BLaER1 treated with 17β-estradiol and CSF1 and Interleukin-3, amounts not matched to agents 10 nM and 100 nM (cell line): ENCODE results near the gene NOS3.

Experiments used
- H3K27ac ChIP-seq, 11 experiments: shearing (Covaris generic); formaldehyde crosslinking; 2 replicates each; pipeline ENCODE4 v1.8.1; 2022
- H3K27me3 ChIP-seq, 11 experiments: shearing (Covaris generic); formaldehyde crosslinking; 2 replicates each; pipeline ENCODE4 v1.8.1; 2022
- H3K36me3 ChIP-seq, 11 experiments: shearing (Covaris generic); formaldehyde crosslinking; 2 replicates each; pipeline ENCODE4 v1.8.1; 2022
- H3K4me1 ChIP-seq, 10 experiments: shearing (Covaris generic); formaldehyde crosslinking; 2 replicates each; pipeline ENCODE4 v1.8.1; 2022
- H3K4me2 ChIP-seq, 11 experiments: shearing (Covaris generic); formaldehyde crosslinking; 2 replicates each; pipeline ENCODE4 v1.8.1; 2022
- H3K4me3 ChIP-seq, 10 experiments: shearing (Covaris generic); formaldehyde crosslinking; 2 replicates each; pipeline ENCODE4 v1.8.1; 2022
- H3K9ac ChIP-seq, 11 experiments: shearing (Covaris generic); formaldehyde crosslinking; 2 replicates each; pipeline ENCODE4 v1.8.1; 2022
- H3K9me3 ChIP-seq, 11 experiments: shearing (Covaris generic); formaldehyde crosslinking; replicated peaks in 1 of 11; 2 replicates each; pipeline ENCODE4 v1.8.1; 2022
- H4K20me1 ChIP-seq, 11 experiments: shearing (Covaris generic); formaldehyde crosslinking; 2 replicates each; pipeline ENCODE4 v1.8.1; 2022
- Cebpa-rat ChIP-seq, 11 experiments: shearing (Covaris generic); IDR thresholded peaks; 2 replicates each; pipeline ENCODE4 v1.8.1; 2022

The NOS3 gene

DNA sequence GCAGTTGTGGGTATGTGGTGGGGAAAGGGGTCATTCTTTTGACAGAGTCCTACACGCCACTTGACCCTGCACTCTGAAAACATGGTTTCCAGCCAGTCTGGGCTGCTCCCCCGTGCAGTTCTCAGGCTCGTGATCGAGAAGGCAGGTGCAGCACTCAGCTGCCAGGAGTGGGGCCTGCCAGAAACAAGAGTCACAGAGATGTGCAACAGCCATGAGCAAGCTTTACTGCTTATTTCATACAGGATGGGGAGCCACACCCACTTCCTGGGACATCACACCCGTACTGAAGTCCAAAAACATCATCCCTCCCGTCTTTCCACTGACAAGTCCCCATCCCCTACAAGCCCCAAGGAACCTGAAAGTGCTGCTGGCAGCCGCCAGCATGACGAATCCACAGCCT is 24.1 kb downstream of the NOS3 start:
- Histone ChIP-seq H3K4me3 (no peak overlapping the region), H3K27ac (no peak overlapping the region), H3K4me1 (peaks cover 65 to 96% (median 89%) of the 10 kb centered on the region in 10 experiments), H3K4me2 (peak overlapping the region; percentile 1 to 72 (median 36); a peak in 18 of 22 replicates), H4K20me1 (no peaks in the 10 kb centered on the region; a peak in 1 of 22 replicates), H3K9ac (no peak overlapping the region), H3K36me3 (no peaks in the 10 kb centered on the region; a peak in 1 of 22 replicates), H3K27me3 (peaks cover 13 to 38% (median 21%) of the 10 kb centered on the region in 11 experiments; a peak in 21 of 22 replicates), H3K9me3 (no peaks in the 10 kb centered on the region)
- no peak for TF ChIP-seq Cebpa-rat (IDR thresholded peaks at IDR 0.05)

GRCh38 chr7:151015967-151016366 is 25.1 kb downstream of the NOS3 start:
- Histone ChIP-seq H3K4me2 (peak overlapping the region in 1 of 11 experiments; percentile 84; a peak in 2 of 22 replicates), H3K4me3 (no peak overlapping the region), H3K9me3 (no peaks in the 10 kb centered on the region), H3K9ac (no peak overlapping the region), H3K27ac (no peak overlapping the region), H3K36me3 (no peaks in the 10 kb centered on the region; a peak in 1 of 22 replicates), H3K27me3 (peaks cover 13 to 42% (median 22%) of the 10 kb centered on the region in 11 experiments; a peak in 21 of 22 replicates), H3K4me1 (peaks cover 55 to 94% (median 85%) of the 10 kb centered on the region in 10 experiments), H4K20me1 (no peaks in the 10 kb centered on the region; a peak in 1 of 22 replicates)
- no peak for TF ChIP-seq Cebpa-rat (IDR thresholded peaks at IDR 0.05)

DNA sequence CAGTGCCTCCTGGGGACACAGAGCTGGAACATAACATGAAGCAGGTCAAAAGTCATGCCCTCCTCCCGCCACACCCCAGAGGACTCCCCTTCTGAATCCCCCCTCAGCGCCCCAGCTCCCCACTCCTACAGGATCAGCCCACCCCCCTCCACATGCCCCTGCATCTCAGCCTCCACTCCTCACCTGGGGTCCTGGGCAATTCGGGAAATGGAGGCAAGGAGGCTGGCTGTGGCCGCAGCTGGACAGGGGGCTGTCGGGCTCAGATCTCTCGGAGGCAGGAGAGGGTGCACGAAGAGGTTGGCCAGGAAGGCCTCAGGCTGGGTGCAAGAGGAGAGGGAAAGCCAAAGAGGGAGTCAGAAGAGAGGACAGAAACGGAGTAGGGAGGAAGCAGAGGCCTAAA is 25.7 kb downstream of the NOS3 start:
- peaks cover 50 to 89% (median 81%) of the 10 kb centered on the region in 10 experiments for H3K4me1 ChIP-seq

GRCh38 chr7:151016942-151017341 is 26.1 kb downstream of the NOS3 start:
- Histone ChIP-seq H3K4me3 (no peak overlapping the region; a peak in 1 of 20 replicates), H3K4me2 (peak overlapping the region; percentile 84 to 99 (median 96); a peak in 20 of 22 replicates), H3K27ac (no peak overlapping the region), H3K9ac (no peak overlapping the region), H3K9me3 (no peaks in the 10 kb centered on the region), H3K27me3 (peaks cover 13 to 42% (median 22%) of the 10 kb centered on the region in 11 experiments; a peak in 21 of 22 replicates), H3K4me1 (peaks cover 45 to 85% (median 77%) of the 10 kb centered on the region in 10 experiments), H4K20me1 (no peaks in the 10 kb centered on the region; a peak in 1 of 22 replicates), H3K36me3 (no peaks in the 10 kb centered on the region; a peak in 1 of 22 replicates)
- TF ChIP-seq Cebpa-rat (IDR thresholded peaks at IDR 0.05): no peak

More for the DNA sequence above, 25.7 kb downstream of the NOS3 start:
- no peak overlapping the region for H3K27ac ChIP-seq
- H3K4me2 ChIP-seq: peak overlapping the region in 10 of 11 experiments; percentile 84 to 99 (median 96); a peak in 15 of 22 replicates
- H3K27me3 ChIP-seq: peaks cover 13 to 42% (median 22%) of the 10 kb centered on the region in 11 experiments; a peak in 21 of 22 replicates
- no peak overlapping the region for H3K9ac ChIP-seq
- H3K9me3 ChIP-seq: no peaks in the 10 kb centered on the region
- no peaks in the 10 kb centered on the region; a peak in 1 of 22 replicates for H4K20me1 ChIP-seq
- no peak for TF ChIP-seq Cebpa-rat (IDR thresholded peaks at IDR 0.05)
- H3K4me3 ChIP-seq: no peak overlapping the region
- H3K36me3 ChIP-seq: no peaks in the 10 kb centered on the region; a peak in 1 of 22 replicates

- Histone ChIP-seq H3K4me3 (peak overlapping the region in 9 of 10 experiments; percentile 44 to 67 (median 50); a peak in 15 of 20 replicates), H4K20me1 (no peaks in the 10 kb centered on the region; a peak in 1 of 22 replicates), H3K27ac (peak overlapping the region in 2 of 11 experiments; percentile 41 to 56; a peak in 3 of 22 replicates), H3K4me2 (peak overlapping the region; percentile 84 to 99 (median 96)), H3K4me1 (peaks cover 40 to 79% (median 72%) of the 10 kb centered on the region in 10 experiments), H3K27me3 (peaks cover 13 to 42% (median 22%) of the 10 kb centered on the region in 11 experiments; a peak in 21 of 22 replicates), H3K9ac (peak overlapping the region in 10 of 11 experiments; percentile 27 to 72 (median 56); a peak in 17 of 22 replicates), H3K36me3 (no peaks in the 10 kb centered on the region; a peak in 1 of 22 replicates), H3K9me3 (no peaks in the 10 kb centered on the region)
- TF ChIP-seq Cebpa-rat (IDR thresholded peaks at IDR 0.05): no peak
These were observed 26.6 kb downstream of the NOS3 start for GRCh38 chr7:151017370-151017952.

DNA sequence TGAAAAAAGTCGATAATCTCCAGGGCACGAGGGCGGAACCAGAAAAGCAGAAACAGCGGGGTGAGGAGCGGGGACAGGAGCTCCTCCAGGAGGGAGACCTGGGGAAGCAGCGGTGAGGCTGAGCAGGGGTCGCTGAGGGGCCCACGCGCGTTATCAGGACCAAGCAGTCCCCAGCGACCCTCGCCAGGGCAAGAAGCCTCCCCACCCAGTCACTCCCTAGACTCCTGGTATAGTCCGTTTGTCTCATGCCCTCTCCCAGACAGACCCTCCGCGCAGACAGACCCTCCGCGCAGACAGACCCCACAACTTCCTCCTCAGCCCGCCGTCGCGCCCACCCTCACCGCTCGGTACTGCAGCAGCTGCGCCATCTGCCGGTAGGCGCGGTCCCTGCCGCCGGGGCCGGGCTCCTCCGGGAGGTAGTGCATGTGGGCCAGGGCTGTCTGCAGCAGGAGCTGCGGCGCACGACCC is 27.2 kb downstream of the NOS3 start:
- Histone ChIP-seq H3K9ac (peak overlapping the region; percentile 25 to 72 (median 54); a peak in 19 of 22 replicates), H3K36me3 (no peaks in the 10 kb centered on the region; a peak in 1 of 22 replicates), H4K20me1 (no peaks in the 10 kb centered on the region; a peak in 1 of 22 replicates), H3K27me3 (peaks cover 13 to 41% (median 22%) of the 10 kb centered on the region in 11 experiments; a peak in 21 of 22 replicates), H3K4me1 (peaks cover 36 to 77% (median 69%) of the 10 kb centered on the region in 10 experiments), H3K4me3 (peak overlapping the region; percentile 41 to 67 (median 48)), H3K9me3 (no peaks in the 10 kb centered on the region), H3K27ac (peak overlapping the region in 9 of 11 experiments; percentile 38 to 57 (median 50); a peak in 15 of 22 replicates), H3K4me2 (peak overlapping the region; percentile 84 to 99 (median 96))
- no peak for TF ChIP-seq Cebpa-rat (IDR thresholded peaks at IDR 0.05)

DNA sequence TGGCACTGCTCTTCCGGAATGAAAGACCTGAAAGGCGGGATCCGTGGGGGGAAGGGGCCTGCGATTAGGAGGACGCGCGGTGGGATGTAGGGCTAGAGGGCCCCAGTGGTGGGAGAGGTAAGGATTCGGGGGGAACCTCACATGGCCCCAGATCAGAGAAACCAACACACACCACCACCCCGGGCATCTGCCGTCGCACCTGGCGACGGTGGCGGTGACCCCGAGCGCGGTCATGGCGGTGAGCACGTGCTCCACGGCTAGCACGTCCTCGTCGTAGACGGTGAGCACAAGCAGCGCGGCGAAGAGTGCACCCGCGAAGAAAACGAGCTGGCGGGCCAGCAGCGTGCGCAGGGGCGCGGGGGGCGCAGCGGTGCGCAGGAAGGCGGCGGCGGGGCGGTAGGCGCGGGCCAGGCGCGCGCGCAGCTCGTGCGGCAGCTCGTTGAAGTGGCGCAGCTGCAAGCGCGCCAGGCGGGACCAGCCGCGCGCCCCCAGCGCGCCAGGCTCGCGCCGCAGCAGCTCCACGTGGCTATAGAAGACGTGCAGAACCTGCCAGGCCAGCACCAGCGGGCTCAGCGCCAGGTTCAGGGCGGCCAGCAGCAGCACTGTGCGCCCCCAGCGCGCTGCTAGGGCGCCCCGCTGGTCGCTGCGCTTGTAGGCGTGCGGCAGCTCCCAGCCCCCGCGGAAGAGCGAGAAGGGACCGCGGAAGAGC is 27.8 kb downstream of the NOS3 start:
- H3K4me1 ChIP-seq: peaks cover 38 to 78% (median 71%) of the 10 kb centered on the region in 10 experiments
- peak overlapping the region; percentile 41 to 67 (median 48) for H3K4me3 ChIP-seq
- H3K27me3 ChIP-seq: peaks cover 13 to 39% (median 22%) of the 10 kb centered on the region in 11 experiments; a peak in 21 of 22 replicates
- no peaks in the 10 kb centered on the region; a peak in 1 of 22 replicates for H3K36me3 ChIP-seq
- H4K20me1 ChIP-seq: no peaks in the 10 kb centered on the region; a peak in 1 of 22 replicates
- no peak for TF ChIP-seq Cebpa-rat (IDR thresholded peaks at IDR 0.05)
- H3K9ac ChIP-seq: peak overlapping the region in 10 of 11 experiments; percentile 17 to 72 (median 56); a peak in 18 of 22 replicates
- peak overlapping the region in 9 of 11 experiments; percentile 38 to 57 (median 50); a peak in 16 of 22 replicates for H3K27ac ChIP-seq
- H3K9me3 ChIP-seq: no peaks in the 10 kb centered on the region
- peak overlapping the region; percentile 84 to 99 (median 96) for H3K4me2 ChIP-seq

DNA sequence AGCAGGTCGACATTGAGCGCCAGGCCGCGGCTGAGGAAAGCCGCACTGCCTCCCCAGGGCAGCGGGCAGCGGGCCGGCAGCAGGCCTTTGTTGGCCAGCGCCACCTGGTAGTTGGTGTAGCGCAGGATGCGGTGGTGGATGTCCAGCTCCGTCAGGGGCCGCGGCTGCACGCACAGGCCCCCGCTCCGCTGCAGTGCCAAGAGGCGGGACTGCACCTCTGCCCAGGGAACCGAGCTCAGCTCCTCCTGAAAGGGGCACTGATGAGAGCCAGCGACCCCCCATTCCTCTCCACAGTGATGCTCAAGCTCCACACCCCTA is 28.3 kb downstream of the NOS3 start:
- Histone ChIP-seq H3K9ac (peak overlapping the region in 7 of 11 experiments; percentile 17 to 72 (median 64); a peak in 11 of 22 replicates), H4K20me1 (no peaks in the 10 kb centered on the region; a peak in 1 of 22 replicates), H3K4me1 (peaks cover 39 to 77% (median 70%) of the 10 kb centered on the region in 10 experiments), H3K4me2 (peak overlapping the region; percentile 84 to 99 (median 96)), H3K4me3 (peak overlapping the region in 9 of 10 experiments; percentile 41 to 67 (median 50); a peak in 17 of 20 replicates), H3K27ac (peak overlapping the region in 5 of 11 experiments; percentile 38 to 57 (median 50); a peak in 6 of 22 replicates), H3K9me3 (no peaks in the 10 kb centered on the region), H3K27me3 (peaks cover 13 to 39% (median 18%) of the 10 kb centered on the region in 11 experiments; a peak in 21 of 22 replicates), H3K36me3 (no peaks in the 10 kb centered on the region; a peak in 1 of 22 replicates)
- no peak for TF ChIP-seq Cebpa-rat (IDR thresholded peaks at IDR 0.05)
